Measurements from ENCODE around the gene ITGAE. TPM values are rescaled to one million over a fixed set of nuclear protein-coding genes. Genes with fewer than 3 reads are reported as not detected.

ITGAE gene
- total and polyA plus RNA-seq, 2 experiments from 2014 or later, result 11.7 to 44.9 TPM

GRCh38 chr17:3669085-3669347 lies 132.0 kb downstream of the ITGAE start (continued):
- no peak for TF ChIP-seq ZNF462 (CRISPR knock-in tag; IDR thresholded peaks at IDR 0.05)
- TF ChIP-seq EZH2phosphoT487 (IDR thresholded peaks at IDR 0.05; ENCODE audit: unreplicated experiment), result no peak
- TF ChIP-seq CREB1 (CRISPR knock-in tag; IDR thresholded peaks at IDR 0.05; ENCODE audit: low read depth), result no peak
- no peak for TF ChIP-seq JUNB (IDR thresholded peaks at IDR 0.05; ENCODE audit: unreplicated experiment)
- no peak for TF ChIP-seq ETS1 (IDR thresholded peaks at IDR 0.05)
- no peak for TF ChIP-seq NANOG (IDR thresholded peaks at IDR 0.05; ENCODE audit: borderline replicate concordance)
- no peak for TF ChIP-seq REST (IDR thresholded peaks at IDR 0.05; ENCODE audit: unreplicated experiment)
- no peak for TF ChIP-seq POLR2AphosphoS5 (IDR thresholded peaks at IDR 0.05; ENCODE audit: low read depth)
- TF ChIP-seq ZNF114 (CRISPR knock-in tag; IDR thresholded peaks at IDR 0.05), result no peak
- no peak for TF ChIP-seq EZH2 (IDR thresholded peaks at IDR 0.05; ENCODE audit: low read depth, unreplicated experiment)
- no peak for TF ChIP-seq CTCF (conservative IDR thresholded peaks at IDR 0.05; ENCODE audit: low read depth in 2 of 2)

Measured in GM23338 (cell line).